HL-60 (cell line): ENCODE data around the gene ETV6.

Experiments
- DNase-seq, 2 experiments: peaks; one replicate each; pipeline ENCODE4 v3.0.0-alpha.2; 2010 to 2020; ENCODE audit warnings: low read depth in 1 of 2, low spot score in 1 of 2
- H3K27ac ChIP-seq: fragments of 250-450 bp; sonication (Bioruptor Pico); replicated peaks from 2 replicates; pipeline ENCODE4 v1.5.1; 2020; ENCODE audit warnings: mild to moderate bottlenecking, moderate library complexity
- H3K27me3 ChIP-seq: fragments of 250-450 bp; sonication (Bioruptor Pico); 2 replicates; pipeline ENCODE4 v1.5.1; 2021; ENCODE audit warnings: mild to moderate bottlenecking, moderate library complexity; ENCODE audit not compliant: insufficient read depth, poor library complexity, severe bottlenecking
- H3K4me3 ChIP-seq: replicated peaks from 2 replicates; pipeline ENCODE4 v1.5.1; 2011; ENCODE audit warnings: mild to moderate bottlenecking, control low read depth, low read length; ENCODE audit not compliant: insufficient read depth
- CTCF ChIP-seq: IDR thresholded peaks from one replicate; pipeline ENCODE4 v1.5.1; 2011; ENCODE audit warnings: low read length, control low read depth, inconsistent platforms; ENCODE audit not compliant: insufficient read depth
- GABPA ChIP-seq: IDR thresholded peaks from 2 replicates; pipeline ENCODE4 v1.6.1; 2012; ENCODE audit warnings: low read depth
- POLR2AphosphoS5 ChIP-seq: IDR thresholded peaks from 2 replicates; pipeline ENCODE4 v1.6.1; 2012; ENCODE audit warnings: low read depth
- REST ChIP-seq: IDR thresholded peaks from 2 replicates; pipeline ENCODE4 v1.6.1; 2012; ENCODE audit warnings: low read depth; ENCODE audit not compliant: insufficient replicate concordance
- SPI1 ChIP-seq: IDR thresholded peaks from 2 replicates; pipeline ENCODE4 v1.6.1; 2012; ENCODE audit warnings: low read depth, mild to moderate bottlenecking, borderline replicate concordance

ETV6 gene

GRCh38 chr12:11923067-11923466 is 273.6 kb downstream of the ETV6 start:
- H3K4me3 ChIP-seq, result no peak overlapping the region
- H3K27ac ChIP-seq, result no peak overlapping the region
- no peaks in the 10 kb centered on the region for H3K27me3 ChIP-seq
- TF ChIP-seq REST, result no peak
- no peak for TF ChIP-seq GABPA
- TF ChIP-seq SPI1, result no peak
- TF ChIP-seq CTCF, result no peak
- TF ChIP-seq POLR2AphosphoS5, result no peak
- no peak for DNase-seq

DNA sequence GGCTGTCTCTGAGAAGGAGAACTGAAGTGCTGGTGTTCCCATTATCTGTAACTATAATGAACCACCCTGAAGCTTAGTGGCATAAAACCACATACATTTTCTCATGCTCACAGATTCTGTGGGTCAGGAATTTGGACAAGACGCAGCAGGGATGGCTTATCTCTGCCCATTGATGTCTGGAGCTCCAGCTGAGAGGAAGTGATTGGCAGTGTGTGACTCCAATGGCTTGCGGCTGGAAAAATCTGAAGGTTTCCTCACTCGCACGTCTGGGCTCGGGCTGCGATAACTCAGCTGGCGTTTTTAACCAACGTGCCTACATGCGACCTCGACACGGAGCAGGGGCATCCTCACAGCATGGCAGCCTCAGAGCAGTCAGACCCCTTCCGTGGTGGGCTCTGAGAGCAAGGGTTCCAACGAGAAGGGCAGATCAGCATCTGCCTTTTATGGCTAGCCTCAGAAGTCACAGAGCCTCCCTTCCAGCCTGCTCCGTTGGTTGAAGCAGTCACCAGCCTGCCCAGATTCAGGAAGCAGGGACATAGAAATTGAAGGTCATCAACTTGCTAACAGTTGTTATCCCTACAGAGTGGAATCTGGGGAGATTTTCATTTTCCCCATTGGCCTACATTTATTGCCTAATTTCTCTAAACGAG is 277.9 kb downstream of the ETV6 start:
- no peak overlapping the region for H3K4me3 ChIP-seq
- no peak for TF ChIP-seq POLR2AphosphoS5
- no peak for TF ChIP-seq REST
- no peak for TF ChIP-seq CTCF
- TF ChIP-seq GABPA, result no peak
- TF ChIP-seq SPI1, result no peak
- H3K27me3 ChIP-seq, result no peaks in the 10 kb centered on the region
- DNase-seq, result no peak
- no peak overlapping the region for H3K27ac ChIP-seq

- H3K27ac ChIP-seq, result no peak overlapping the region
- TF ChIP-seq REST, result no peak
- no peak for DNase-seq
- H3K27me3 ChIP-seq, result no peaks in the 10 kb centered on the region
- no peak overlapping the region for H3K4me3 ChIP-seq
These were observed 280.2 kb downstream of the ETV6 start for GRCh38 chr12:11929714-11930113.
